Breast epithelium (tissue), 3 donors: ENCODE measurements around the gene P2RX5.

ENCODE experiments used
- CTCF ChIP-seq, 3 donors: fragments of 450-650 bp; IDR thresholded peaks; one replicate each; pipeline ENCODE4 v1.5.1; 2016 to 2017; ENCODE audit warnings: antibody characterized with exemption in 3 of 3, mild to moderate bottlenecking in 3 of 3, moderate library complexity in 3 of 3
- POLR2A ChIP-seq: fragments of 450-650 bp; IDR thresholded peaks from one replicate; pipeline ENCODE4 v1.6.1; 2016; ENCODE audit warnings: antibody characterized with exemption, mild to moderate bottlenecking, moderate library complexity

GRCh38 chr17:3685174-3685573, 10.8 kb downstream of the P2RX5 start:
- TF ChIP-seq CTCF (IDR thresholded peaks at IDR 0.05) = no peak
- TF ChIP-seq POLR2A = no peak
